WTC11 (cell line): Measurements from ENCODE around the gene PAM.

Experiments used
- CREB1 ChIP-seq: sonication (generic); formaldehyde crosslinking; IDR thresholded peaks from 2 replicates; pipeline ENCODE4 v1.8.0; 2023; ENCODE audit warnings: mild to moderate bottlenecking, missing genetic modification reagents
- CREM ChIP-seq: sonication (generic); formaldehyde crosslinking; IDR thresholded peaks from 2 replicates; pipeline ENCODE4 v1.8.1; 2022; ENCODE audit warnings: mild to moderate bottlenecking, missing genetic modification reagents, moderate library complexity
- FOXK1 ChIP-seq: sonication (generic); formaldehyde crosslinking; IDR thresholded peaks from 2 replicates; pipeline ENCODE4 v1.8.0; 2022; ENCODE audit warnings: mild to moderate bottlenecking, moderate library complexity, missing genetic modification reagents
- GABPB1 ChIP-seq: sonication (generic); formaldehyde crosslinking; IDR thresholded peaks from 2 replicates; pipeline ENCODE4 v1.8.1; 2023; ENCODE audit warnings: mild to moderate bottlenecking, missing genetic modification reagents
- JUN ChIP-seq: sonication (generic); formaldehyde crosslinking; IDR thresholded peaks from 2 replicates; pipeline ENCODE4 v1.8.0; 2023; ENCODE audit warnings: mild to moderate bottlenecking, missing genetic modification reagents
- SP1 ChIP-seq: sonication (generic); formaldehyde crosslinking; conservative IDR thresholded peaks from 2 replicates; pipeline ENCODE4 v1.8.1; 2022; ENCODE audit warnings: missing genetic modification reagents
- ZNF232 ChIP-seq: sonication (generic); formaldehyde crosslinking; IDR thresholded peaks from 2 replicates; pipeline ENCODE4 v1.8.0; 2022; ENCODE audit warnings: mild to moderate bottlenecking, missing genetic modification reagents
- TF ChIP-seq, protein P1 (sequence below): sonication (generic); formaldehyde crosslinking; conservative IDR thresholded peaks from 2 replicates; pipeline ENCODE4 v1.8.1; 2022; ENCODE audit warnings: mild to moderate bottlenecking, missing genetic modification reagents
- TF ChIP-seq, protein P2 (sequence below): fragments of 200-600 bp; IDR thresholded peaks from 2 replicates; pipeline ENCODE4 v1.8.0; 2022; ENCODE audit warnings: antibody characterized with exemption
- TF ChIP-seq, protein P3 (sequence below): sonication (generic); formaldehyde crosslinking; IDR thresholded peaks from 2 replicates; pipeline ENCODE4 v1.8.0; 2022; ENCODE audit warnings: mild to moderate bottlenecking, missing genetic modification reagents
- TF ChIP-seq, protein P4 (sequence below): sonication (generic); formaldehyde crosslinking; IDR thresholded peaks from 2 replicates; pipeline ENCODE4 v1.8.1; 2022; ENCODE audit warnings: missing genetic modification reagents, borderline replicate concordance
- TF ChIP-seq, protein P5 (sequence below): sonication (generic); formaldehyde crosslinking; IDR thresholded peaks from 2 replicates; pipeline ENCODE4 v1.8.1; 2022; ENCODE audit warnings: mild to moderate bottlenecking, moderate library complexity, missing genetic modification reagents

DNA sequence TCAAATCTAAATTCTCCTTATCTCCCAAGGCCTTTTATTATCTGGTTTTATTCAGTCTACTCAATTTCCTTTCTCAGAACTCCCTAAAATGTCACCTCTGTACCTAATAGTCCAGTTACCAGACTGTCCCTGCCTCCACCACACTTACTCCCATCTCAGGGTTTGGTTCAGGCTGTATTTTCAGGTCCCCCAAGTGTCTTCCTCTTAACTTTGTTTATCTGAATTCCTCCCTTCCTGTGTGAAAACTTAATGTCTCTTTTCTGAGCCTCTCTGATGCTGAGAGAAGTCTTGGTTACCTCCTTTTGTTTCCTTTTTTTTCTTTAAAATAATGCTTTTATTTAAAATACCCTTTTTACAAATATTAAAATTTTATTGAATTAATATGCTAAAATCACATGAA is 133.4 kb downstream of the PAM start:
- TF ChIP-seq GABPB1 (CRISPR knock-in tag) (no peak), CREB1 (no peak), JUN (no peak), FOXK1 (CRISPR knock-in tag) (no peak), CREM (CRISPR knock-in tag) (no peak), SP1 (CRISPR knock-in tag) (no peak), ZNF232 (no peak)
- TF ChIP-seq, protein P1, sequence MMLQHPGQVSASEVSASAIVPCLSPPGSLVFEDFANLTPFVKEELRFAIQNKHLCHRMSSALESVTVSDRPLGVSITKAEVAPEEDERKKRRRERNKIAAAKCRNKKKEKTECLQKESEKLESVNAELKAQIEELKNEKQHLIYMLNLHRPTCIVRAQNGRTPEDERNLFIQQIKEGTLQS (CRISPR knock-in tag) = no peak
- TF ChIP-seq, protein P2, sequence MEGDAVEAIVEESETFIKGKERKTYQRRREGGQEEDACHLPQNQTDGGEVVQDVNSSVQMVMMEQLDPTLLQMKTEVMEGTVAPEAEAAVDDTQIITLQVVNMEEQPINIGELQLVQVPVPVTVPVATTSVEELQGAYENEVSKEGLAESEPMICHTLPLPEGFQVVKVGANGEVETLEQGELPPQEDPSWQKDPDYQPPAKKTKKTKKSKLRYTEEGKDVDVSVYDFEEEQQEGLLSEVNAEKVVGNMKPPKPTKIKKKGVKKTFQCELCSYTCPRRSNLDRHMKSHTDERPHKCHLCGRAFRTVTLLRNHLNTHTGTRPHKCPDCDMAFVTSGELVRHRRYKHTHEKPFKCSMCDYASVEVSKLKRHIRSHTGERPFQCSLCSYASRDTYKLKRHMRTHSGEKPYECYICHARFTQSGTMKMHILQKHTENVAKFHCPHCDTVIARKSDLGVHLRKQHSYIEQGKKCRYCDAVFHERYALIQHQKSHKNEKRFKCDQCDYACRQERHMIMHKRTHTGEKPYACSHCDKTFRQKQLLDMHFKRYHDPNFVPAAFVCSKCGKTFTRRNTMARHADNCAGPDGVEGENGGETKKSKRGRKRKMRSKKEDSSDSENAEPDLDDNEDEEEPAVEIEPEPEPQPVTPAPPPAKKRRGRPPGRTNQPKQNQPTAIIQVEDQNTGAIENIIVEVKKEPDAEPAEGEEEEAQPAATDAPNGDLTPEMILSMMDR = no peak
- TF ChIP-seq, protein P3, sequence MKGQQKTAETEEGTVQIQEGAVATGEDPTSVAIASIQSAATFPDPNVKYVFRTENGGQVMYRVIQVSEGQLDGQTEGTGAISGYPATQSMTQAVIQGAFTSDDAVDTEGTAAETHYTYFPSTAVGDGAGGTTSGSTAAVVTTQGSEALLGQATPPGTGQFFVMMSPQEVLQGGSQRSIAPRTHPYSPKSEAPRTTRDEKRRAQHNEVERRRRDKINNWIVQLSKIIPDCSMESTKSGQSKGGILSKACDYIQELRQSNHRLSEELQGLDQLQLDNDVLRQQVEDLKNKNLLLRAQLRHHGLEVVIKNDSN = no peak
- TF ChIP-seq, protein P4, sequence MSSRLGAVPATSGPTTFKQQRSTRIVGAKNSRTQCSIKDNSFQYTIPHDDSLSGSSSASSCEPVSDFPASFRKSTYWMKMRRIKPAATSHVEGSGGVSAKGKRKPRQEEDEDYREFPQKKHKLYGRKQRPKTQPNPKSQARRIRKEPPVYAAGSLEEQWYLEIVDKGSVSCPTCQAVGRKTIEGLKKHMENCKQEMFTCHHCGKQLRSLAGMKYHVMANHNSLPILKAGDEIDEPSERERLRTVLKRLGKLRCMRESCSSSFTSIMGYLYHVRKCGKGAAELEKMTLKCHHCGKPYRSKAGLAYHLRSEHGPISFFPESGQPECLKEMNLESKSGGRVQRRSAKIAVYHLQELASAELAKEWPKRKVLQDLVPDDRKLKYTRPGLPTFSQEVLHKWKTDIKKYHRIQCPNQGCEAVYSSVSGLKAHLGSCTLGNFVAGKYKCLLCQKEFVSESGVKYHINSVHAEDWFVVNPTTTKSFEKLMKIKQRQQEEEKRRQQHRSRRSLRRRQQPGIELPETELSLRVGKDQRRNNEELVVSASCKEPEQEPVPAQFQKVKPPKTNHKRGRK (CRISPR knock-in tag) = no peak
- TF ChIP-seq, protein P5, sequence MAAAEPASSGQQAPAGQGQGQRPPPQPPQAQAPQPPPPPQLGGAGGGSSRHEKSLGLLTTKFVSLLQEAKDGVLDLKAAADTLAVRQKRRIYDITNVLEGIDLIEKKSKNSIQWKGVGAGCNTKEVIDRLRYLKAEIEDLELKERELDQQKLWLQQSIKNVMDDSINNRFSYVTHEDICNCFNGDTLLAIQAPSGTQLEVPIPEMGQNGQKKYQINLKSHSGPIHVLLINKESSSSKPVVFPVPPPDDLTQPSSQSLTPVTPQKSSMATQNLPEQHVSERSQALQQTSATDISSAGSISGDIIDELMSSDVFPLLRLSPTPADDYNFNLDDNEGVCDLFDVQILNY = no peak
